H1 (cell line): ENCODE measurements around the gene CDC5L. TPM values are rescaled to one million over a fixed set of nuclear protein-coding genes. Genes with fewer than 3 reads are reported as not detected.

Experiments used
- CTCF ChIA-PET: fragments of 300-600 bp; sonication (Branson Sonifier 250); formaldehyde crosslinking; loops from one replicate; lab custom pipeline; 2021; ENCODE audit not compliant: partially characterized antibody; lab: Charles Lee
- POLR2A ChIA-PET: fragments of 300-600 bp; sonication (Branson Sonifier 250); formaldehyde crosslinking; loops from one replicate; lab custom pipeline; 2021; ENCODE audit warnings: inconsistent platforms; ENCODE audit not compliant: partially characterized antibody; lab: Charles Lee
- DNase-seq, 2 experiments: peaks; one replicate each; pipeline versions ENCODE4 v3.0.0 to v3.0.0-alpha.2; 2010 to 2022; ENCODE audit warnings: low spot score in 2 of 2, low read depth in 1 of 2, mixed read lengths in 1 of 2
- FAIRE-seq: peaks from 2 replicates; lab custom pipeline; 2011; peaks lifted over from hg19 to GRCh38; lab: Jason Lieb, UNC
- H2AFZ ChIP-seq: 2 replicates; pipeline ENCODE4 v1.8.1; 2012; ENCODE audit warnings: low read length, inconsistent platforms
- H2AK5ac ChIP-seq: 2 replicates; pipeline ENCODE4 v1.6.1; 2013; ENCODE audit warnings: low read depth, low read length
- H2BK120ac ChIP-seq: replicated peaks from 2 replicates; pipeline ENCODE3; 2013; ENCODE audit warnings: low read depth, low read length, inconsistent platforms
- H2BK12ac ChIP-seq: 2 replicates; pipeline ENCODE4 v1.6.1; 2013; ENCODE audit warnings: low read depth, low read length
- H2BK15ac ChIP-seq: 2 replicates; pipeline ENCODE4 v1.6.1; 2013; ENCODE audit warnings: low read length
- H2BK20ac ChIP-seq: 2 replicates; pipeline ENCODE4 v1.6.1; 2013; ENCODE audit warnings: low read length
- H2BK5ac ChIP-seq: 2 replicates; pipeline ENCODE4 v1.6.1; 2013; ENCODE audit warnings: low read depth, low read length
- H3K14ac ChIP-seq: 2 replicates; pipeline ENCODE4 v1.6.1; 2013; ENCODE audit warnings: inconsistent platforms; ENCODE audit not compliant: insufficient read length
- H3K18ac ChIP-seq: 2 replicates; pipeline ENCODE4 v1.6.1; 2013; ENCODE audit warnings: low read length; ENCODE audit errors: extremely low read depth
- H3K23ac ChIP-seq: 2 replicates; pipeline ENCODE4 v1.6.1; 2013; ENCODE audit warnings: inconsistent platforms; ENCODE audit not compliant: insufficient read length
- H3K23me2 ChIP-seq: 2 replicates; pipeline ENCODE4 v1.6.1; 2013; ENCODE audit warnings: low read depth, low read length
- H3K27ac ChIP-seq: 2 replicates; pipeline ENCODE4 v1.6.1; 2011; ENCODE audit warnings: low read depth, low read length, inconsistent platforms
- H3K27me3 ChIP-seq, 4 experiments: replicated peaks in 1 of 4; 1 replicate in 1 of 4; 2 replicates in 3 of 4; pipeline versions ENCODE4 v1.6.1 to v1.8.1; 2011 to 2013; ENCODE audit warnings: low read length in 3 of 4, mild to moderate bottlenecking in 3 of 4, inconsistent platforms in 2 of 4, mixed read lengths in 2 of 4, moderate library complexity in 1 of 4; ENCODE audit not compliant: control insufficient read depth in 3 of 4, insufficient read depth in 3 of 4; ENCODE audit errors: extremely low read depth in 1 of 4
- H3K36me3 ChIP-seq, 4 experiments: 2 replicates each; pipeline versions ENCODE4 v1.6.1 to v1.8.1; 2011 to 2013; ENCODE audit warnings: mild to moderate bottlenecking in 4 of 4, low read length in 3 of 4, moderate library complexity in 2 of 4, control low read depth in 1 of 4, inconsistent platforms in 1 of 4; ENCODE audit not compliant: insufficient read depth in 4 of 4, control insufficient read depth in 2 of 4
- H3K4ac ChIP-seq: replicated peaks from 2 replicates; pipeline ENCODE3; 2013; ENCODE audit warnings: low read length, low read depth, mixed read lengths, inconsistent platforms; ENCODE audit not compliant: insufficient read length
- H3K4me1 ChIP-seq, 4 experiments: replicated peaks in 1 of 4; 1 replicate in 1 of 4; 2 replicates in 3 of 4; pipeline versions ENCODE4 v1.6.1 to v1.8.1; 2011 to 2013; ENCODE audit warnings: low read length in 3 of 4, inconsistent platforms in 2 of 4, mixed read lengths in 1 of 4; ENCODE audit not compliant: insufficient read depth in 4 of 4, control insufficient read depth in 3 of 4
- H3K4me2 ChIP-seq, 2 experiments: 2 replicates each; pipeline versions ENCODE4 v1.6.1 to v1.8.1; 2011 to 2013; ENCODE audit warnings: low read depth in 2 of 2, low read length in 2 of 2, control low read depth in 1 of 2, inconsistent platforms in 1 of 2, mild to moderate bottlenecking in 1 of 2; ENCODE audit not compliant: insufficient read depth in 1 of 2
- H3K4me3 ChIP-seq, 4 experiments: fragments of 200-600, 300-600 bp in 1 of 4; sonication (generic), shearing (Covaris generic), sonication (Bioruptor Twin) in 1 of 4; 2 replicates each; pipeline versions ENCODE4 v1.5.1 to v1.8.1; 2011 to 2016; ENCODE audit warnings: low read length in 4 of 4, low read depth in 3 of 4, control low read depth in 2 of 4, inconsistent platforms in 2 of 4, mild to moderate bottlenecking in 2 of 4, mixed read lengths in 1 of 4, moderate library complexity in 1 of 4; ENCODE audit not compliant: insufficient read depth in 2 of 4; ENCODE audit errors: extremely low read depth in 1 of 4
- H3K56ac ChIP-seq: replicated peaks from 2 replicates; pipeline ENCODE3; 2013; ENCODE audit warnings: low read depth, mild to moderate bottlenecking, mixed read lengths, low read length, inconsistent platforms; ENCODE audit not compliant: insufficient read length
- H3K79me1 ChIP-seq: 2 replicates; pipeline ENCODE4 v1.6.1; 2013; ENCODE audit warnings: low read depth, low read length, control low read depth
- H3K79me2 ChIP-seq, 2 experiments: 2 replicates each; pipeline versions ENCODE4 v1.6.1 to v1.8.1; 2012 to 2013; ENCODE audit warnings: low read length in 2 of 2, mild to moderate bottlenecking in 2 of 2, inconsistent platforms in 1 of 2; ENCODE audit not compliant: insufficient read depth in 2 of 2, control insufficient read depth in 1 of 2
- H3K9ac ChIP-seq, 4 experiments: replicated peaks in 1 of 4; 1 replicate in 1 of 4; 2 replicates in 3 of 4; pipeline versions ENCODE4 v1.6.1 to v1.8.1; 2011 to 2013; ENCODE audit warnings: low read depth in 3 of 4, low read length in 3 of 4, control low read depth in 2 of 4, mild to moderate bottlenecking in 2 of 4, moderate library complexity in 2 of 4, inconsistent platforms in 1 of 4; ENCODE audit errors: extremely low read depth in 1 of 4
- H3K9me3 ChIP-seq, 2 experiments: 2 replicates each; pipeline versions ENCODE4 v1.6.1 to v1.8.1; 2012 to 2013; ENCODE audit warnings: mild to moderate bottlenecking in 2 of 2, moderate library complexity in 2 of 2, control low read depth in 1 of 2, inconsistent platforms in 1 of 2, low read depth in 1 of 2, low read length in 1 of 2, mixed read lengths in 1 of 2; ENCODE audit not compliant: insufficient read depth in 2 of 2
- H4K20me1 ChIP-seq, 2 experiments: replicated peaks in 1 of 2; 2 replicates each; pipeline versions ENCODE3 to v1.8.1; 2011 to 2013; ENCODE audit warnings: inconsistent platforms in 2 of 2, low read length in 2 of 2, mild to moderate bottlenecking in 1 of 2; ENCODE audit not compliant: insufficient read depth in 2 of 2, control insufficient read depth in 1 of 2
- H4K5ac ChIP-seq: 2 replicates; pipeline ENCODE4 v1.6.1; 2013; ENCODE audit warnings: low read length, low read depth, mixed read lengths, inconsistent platforms; ENCODE audit not compliant: insufficient read length
- H4K8ac ChIP-seq: 2 replicates; pipeline ENCODE4 v1.8.0; 2013; ENCODE audit warnings: mild to moderate bottlenecking, moderate library complexity, low read length, inconsistent platforms; ENCODE audit not compliant: insufficient read depth; ENCODE audit errors: extremely low read depth
- H4K91ac ChIP-seq: replicated peaks from 2 replicates; pipeline ENCODE3; 2013; ENCODE audit warnings: low read length, mixed read lengths, inconsistent platforms; ENCODE audit not compliant: insufficient read length
- CEBPB ChIP-seq: IDR thresholded peaks from 2 replicates; pipeline ENCODE4 v1.6.1; 2012; ENCODE audit warnings: low read depth, low read length
- CHD2 ChIP-seq: IDR thresholded peaks from 2 replicates; pipeline ENCODE4 v1.6.1; 2012; ENCODE audit warnings: low read length, improper control_type of control experiment
- JUN ChIP-seq: IDR thresholded peaks from 2 replicates; pipeline ENCODE4 v1.6.1; 2011; ENCODE audit warnings: low read depth, mild to moderate bottlenecking, improper control_type of control experiment, low read length
- JUND ChIP-seq: IDR thresholded peaks from 2 replicates; pipeline ENCODE4 v1.6.1; 2011; ENCODE audit warnings: mild to moderate bottlenecking, improper control_type of control experiment, low read length
- KDM1A ChIP-seq: fragments of 200-600, 300-600 bp; sonication (generic); IDR thresholded peaks from 2 replicates; pipeline ENCODE4 v1.7.1; 2016; ENCODE audit warnings: mild to moderate bottlenecking, low read length, borderline replicate concordance
- SRF ChIP-seq: IDR thresholded peaks from 2 replicates; pipeline ENCODE4 v1.6.1; 2011; ENCODE audit warnings: mild to moderate bottlenecking, low read depth, low read length, moderate library complexity
- WGBS, 2 experiments: shearing (Covaris generic) in 1 of 2; methylation state at CpG; one replicate each; pipeline versions ENCODE4 v1.1.6 to v1.1.7; 2013 to 2015; ENCODE audit warnings: low lambda C conversion rate in 2 of 2, mixed read lengths in 2 of 2, inconsistent platforms in 1 of 2, low coverage in 1 of 2, missing lambda C conversion rate in 1 of 2; ENCODE audit not compliant: insufficient replicate concordance in 2 of 2, insufficient coverage in 1 of 2, insufficient read length in 1 of 2; ENCODE audit errors: extremely low coverage in 1 of 2, missing lambda C conversion rate in 1 of 2; 5-methylcytosine and 5-hydroxymethylcytosine counted together
- polyA plus RNA-seq, 7 experiments: library from polyadenylated mRNA; depleted of rRNA in 3 of 7; stranded (reverse) in 5 of 7; unstranded in 2 of 7; fragments of >200 nt in 5 of 7; fragments of 200-250 nt in 2 of 7; gene quantifications; 1 replicate in 5 of 7; 2 replicates in 1 of 7; 4 replicates in 1 of 7; pipeline versions ENCODE4 v1.2.1 to v1.2.3, GENCODE V29; 2011 to 2013; ENCODE audit warnings: missing spikeins in 2 of 7, mixed read lengths in 2 of 7
- total RNA-seq: library from RNA; stranded (reverse); fragmentation: NEBNext Ultra II Directional; extraction: Animal tissue kit (Norgen Biotek cat#: 25700); gene quantifications from 2 replicates; pipeline ENCODE4 v1.2.1, GENCODE V29; 2021

The CDC5L gene
- total and polyA plus RNA-seq, 2 of the 8 experiments (the other 6 are each of a cell fraction or from before 2014, with no cell fraction given), result 8.4 to 32.8 TPM

GRCh38 chr6:44415449-44415848, 27.9 kb downstream of the CDC5L start:
- Histone ChIP-seq H3K23ac (no peak overlapping the region), H3K27ac (no peak overlapping the region), H2BK12ac (no peak overlapping the region), H2BK15ac (no peak overlapping the region), H4K5ac (no peak overlapping the region), H4K8ac (no peak overlapping the region; the same call in 1 of the 2 replicates), H2BK20ac (no peak overlapping the region), H3K79me1 (peaks cover 9% of the 10 kb centered on the region), H2BK120ac (no peak overlapping the region), H3K14ac (no peak overlapping the region), H2AFZ (no peak overlapping the region), H3K4ac (no peak overlapping the region), H3K79me2 (peaks cover 3 to 52% of the 10 kb centered on the region in 2 experiments; a peak in 3 of 4 replicates), H4K91ac (no peak overlapping the region), H3K27me3 (no peaks in the 10 kb centered on the region), H3K4me3 (no peak overlapping the region), H3K9ac (no peak overlapping the region), H4K20me1 (peaks cover 6 to 10% of the 10 kb centered on the region in 2 experiments), H2BK5ac (no peak overlapping the region), H3K4me2 (no peak overlapping the region), H3K23me2 (no peaks in the 10 kb centered on the region), H3K36me3 (peaks cover 0 to 41% (median 19%) of the 10 kb centered on the region in 4 experiments; a peak in 7 of 8 replicates), H3K9me3 (no peaks in the 10 kb centered on the region), H3K4me1 (no peaks in the 10 kb centered on the region), H3K56ac (no peak overlapping the region), H2AK5ac (no peak overlapping the region), H3K18ac (no peak overlapping the region)
- CTCF ChIA-PET, result interaction anchor here (0.9 to 1.5 kb wide), 4 partner anchors 8 to 16 kb away, joined by 3 to 4 read pairs (median 4); no protein-coding TSS in a partner anchor
- DNase-seq (no peak), FAIRE-seq (no peak)
- 64% methylated on average over 2 of the region's 2 CpGs; no CpG with 5 or more reads in 1 of the 2 experiments for WGBS, 2 experiments
- no peak for TF ChIP-seq JUND
- no peak for TF ChIP-seq CHD2
- TF ChIP-seq JUN, result no peak
- TF ChIP-seq KDM1A, result no peak
- no peak for TF ChIP-seq CEBPB
- no peak for TF ChIP-seq SRF
- POLR2A ChIA-PET, result no interaction called here
